Smooth muscle cell (in vitro differentiated cells): ENCODE results near the gene MBD3L3. TPM values are rescaled to one million over a fixed set of nuclear protein-coding genes. Genes with fewer than 3 reads are reported as not detected.

ENCODE experiments used
- DNase-seq: peaks from one replicate; lab custom pipeline; 2025; ENCODE audit not compliant: unreplicated experiment; lab: John Stamatoyannopoulos, UW
- H2AFZ ChIP-seq: fragments of 200-600 bp; sonication (generic); 2 replicates; pipeline ENCODE4 v1.6.0; 2016; ENCODE audit warnings: antibody characterized with exemption, low read depth, mild to moderate bottlenecking
- H3F3A ChIP-seq: fragments of 200-600 bp; sonication (generic); 2 replicates; pipeline ENCODE4 v1.6.0; 2017; ENCODE audit warnings: antibody characterized with exemption, low read depth
- H3K27ac ChIP-seq: fragments of 200-600 bp; sonication (generic); 2 replicates; pipeline ENCODE4 v1.5.1; 2016; ENCODE audit warnings: low read depth, mild to moderate bottlenecking
- H3K27me3 ChIP-seq: fragments of 200-600 bp; sonication (generic); 2 replicates; pipeline ENCODE4 v1.6.1; 2016; ENCODE audit warnings: low read depth, mild to moderate bottlenecking
- H3K36me3 ChIP-seq: fragments of 200-600 bp; sonication (generic); 2 replicates; pipeline ENCODE4 v1.5.1; 2016; ENCODE audit warnings: low read depth
- H3K4me1 ChIP-seq: fragments of 200-600 bp; sonication (generic); 2 replicates; pipeline ENCODE4 v1.5.1; 2016; ENCODE audit warnings: low read depth
- H3K4me2 ChIP-seq: fragments of 200-600 bp; sonication (generic); 2 replicates; pipeline ENCODE4 v1.6.0; 2016; ENCODE audit warnings: mild to moderate bottlenecking
- H3K4me3 ChIP-seq: fragments of 200-600 bp; sonication (generic); 2 replicates; pipeline ENCODE4 v1.5.1; 2016; ENCODE audit warnings: mild to moderate bottlenecking
- H3K79me2 ChIP-seq: fragments of 200-600 bp; sonication (generic); 2 replicates; pipeline ENCODE4 v1.6.0; 2016; ENCODE audit warnings: low read depth, mild to moderate bottlenecking
- H3K9ac ChIP-seq: fragments of 200-600 bp; sonication (generic); 2 replicates; pipeline ENCODE4 v1.6.0; 2016; ENCODE audit warnings: low read depth
- H3K9me3 ChIP-seq: fragments of 200-600 bp; sonication (generic); replicated peaks from 2 replicates; pipeline ENCODE4 v1.5.1; 2016; ENCODE audit warnings: low read depth
- H4K20me1 ChIP-seq: fragments of 200-600 bp; sonication (generic); 2 replicates; pipeline ENCODE4 v1.6.0; 2016; ENCODE audit warnings: low read depth
- WGBS: methylation state at CpG from one replicate; pipeline ENCODE4 v1.1.7; 2016; ENCODE audit warnings: low lambda C conversion rate; 5-methylcytosine and 5-hydroxymethylcytosine counted together
- polyA plus RNA-seq: library from polyadenylated mRNA; unstranded; fragments of >200 nt; fragmentation: Nextera tagmentation; extraction: Ambion mirVana; gene quantifications from 2 replicates; pipeline ENCODE4 v1.2.1, GENCODE V29; 2016
- total RNA-seq: library from RNA; depleted of rRNA; stranded (reverse); fragments of >200 nt; gene quantifications from 2 replicates; pipeline ENCODE4 v1.2.3, GENCODE V29; 2014
- TF ChIP-seq, protein P1 (sequence below): fragments of 200-600 bp; sonication (generic); IDR thresholded peaks from 2 replicates; pipeline ENCODE4 v1.5.1; 2017; ENCODE audit warnings: borderline replicate concordance, mild to moderate bottlenecking, antibody characterized with exemption; ENCODE audit not compliant: insufficient read depth, poor library complexity, severe bottlenecking

Gene MBD3L3
- total and polyA plus RNA-seq, 2 experiments from 2014 or later: not detected

DNA sequence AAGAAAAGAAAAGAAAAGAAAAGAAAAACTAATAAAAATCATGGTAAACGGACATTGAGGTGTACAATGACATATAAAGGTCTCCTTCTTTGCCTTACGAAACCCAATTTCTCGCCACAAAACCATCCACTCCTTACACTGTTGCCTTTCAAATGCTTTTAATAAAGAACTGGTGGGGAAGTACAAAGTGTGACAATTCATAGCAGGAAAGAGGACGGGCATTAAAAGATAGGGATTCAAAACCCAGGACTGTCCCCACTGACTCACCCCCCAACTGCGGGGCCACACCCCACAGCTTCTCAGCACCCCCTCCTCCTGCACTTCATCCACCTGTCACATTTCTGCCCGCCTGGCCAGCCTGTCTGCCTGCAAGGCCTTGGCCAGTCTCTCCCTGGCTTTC is 39.6 kb downstream of the MBD3L3 start:
- TF ChIP-seq, protein P1, sequence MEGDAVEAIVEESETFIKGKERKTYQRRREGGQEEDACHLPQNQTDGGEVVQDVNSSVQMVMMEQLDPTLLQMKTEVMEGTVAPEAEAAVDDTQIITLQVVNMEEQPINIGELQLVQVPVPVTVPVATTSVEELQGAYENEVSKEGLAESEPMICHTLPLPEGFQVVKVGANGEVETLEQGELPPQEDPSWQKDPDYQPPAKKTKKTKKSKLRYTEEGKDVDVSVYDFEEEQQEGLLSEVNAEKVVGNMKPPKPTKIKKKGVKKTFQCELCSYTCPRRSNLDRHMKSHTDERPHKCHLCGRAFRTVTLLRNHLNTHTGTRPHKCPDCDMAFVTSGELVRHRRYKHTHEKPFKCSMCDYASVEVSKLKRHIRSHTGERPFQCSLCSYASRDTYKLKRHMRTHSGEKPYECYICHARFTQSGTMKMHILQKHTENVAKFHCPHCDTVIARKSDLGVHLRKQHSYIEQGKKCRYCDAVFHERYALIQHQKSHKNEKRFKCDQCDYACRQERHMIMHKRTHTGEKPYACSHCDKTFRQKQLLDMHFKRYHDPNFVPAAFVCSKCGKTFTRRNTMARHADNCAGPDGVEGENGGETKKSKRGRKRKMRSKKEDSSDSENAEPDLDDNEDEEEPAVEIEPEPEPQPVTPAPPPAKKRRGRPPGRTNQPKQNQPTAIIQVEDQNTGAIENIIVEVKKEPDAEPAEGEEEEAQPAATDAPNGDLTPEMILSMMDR: no peak
- DNase-seq: no peak
- Histone ChIP-seq H3K4me2 (no peak overlapping the region), H3F3A (no peaks in the 10 kb centered on the region), H3K9me3 (no peaks in the 10 kb centered on the region), H3K9ac (no peak overlapping the region), H3K27ac (no peak overlapping the region), H3K79me2 (no peaks in the 10 kb centered on the region), H3K4me1 (no peaks in the 10 kb centered on the region), H3K4me3 (no peak overlapping the region), H2AFZ (no peak overlapping the region), H4K20me1 (no peaks in the 10 kb centered on the region), H3K36me3 (no peaks in the 10 kb centered on the region), H3K27me3 (no peaks in the 10 kb centered on the region)
- 83% methylated on average over 6 of the region's 6 CpGs for WGBS

DNA sequence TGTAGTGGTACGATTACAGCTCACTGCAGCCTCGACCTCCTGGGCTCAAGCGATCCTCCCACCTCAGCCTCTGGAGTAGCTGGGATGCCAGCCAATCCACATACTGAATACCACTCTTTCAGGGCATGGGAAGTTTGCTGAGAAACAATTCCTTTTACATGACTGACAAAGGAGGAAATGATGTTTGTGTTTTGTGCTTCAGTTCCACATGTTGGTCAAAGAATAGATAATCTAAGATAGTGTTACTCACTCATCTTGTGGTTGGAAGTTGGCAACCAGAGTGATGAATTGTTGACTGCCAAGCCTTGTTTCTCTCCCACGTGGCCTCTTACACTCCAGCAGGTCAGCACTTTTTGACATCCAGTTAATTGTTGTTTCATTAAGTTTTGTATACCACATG is 44.8 kb downstream of the MBD3L3 start:
- Histone ChIP-seq H3K27ac (no peak overlapping the region), H3K4me1 (no peaks in the 10 kb centered on the region), H3K4me3 (no peak overlapping the region), H3K9me3 (no peaks in the 10 kb centered on the region), H3F3A (no peaks in the 10 kb centered on the region), H3K79me2 (no peaks in the 10 kb centered on the region), H2AFZ (no peak overlapping the region), H3K4me2 (no peak overlapping the region), H3K27me3 (no peaks in the 10 kb centered on the region), H4K20me1 (no peaks in the 10 kb centered on the region), H3K9ac (no peak overlapping the region), H3K36me3 (no peaks in the 10 kb centered on the region)
- TF ChIP-seq, protein P1: no peak
- no peak for DNase-seq
- WGBS: 61% methylated on average over 4 of the region's 4 CpGs

DNA sequence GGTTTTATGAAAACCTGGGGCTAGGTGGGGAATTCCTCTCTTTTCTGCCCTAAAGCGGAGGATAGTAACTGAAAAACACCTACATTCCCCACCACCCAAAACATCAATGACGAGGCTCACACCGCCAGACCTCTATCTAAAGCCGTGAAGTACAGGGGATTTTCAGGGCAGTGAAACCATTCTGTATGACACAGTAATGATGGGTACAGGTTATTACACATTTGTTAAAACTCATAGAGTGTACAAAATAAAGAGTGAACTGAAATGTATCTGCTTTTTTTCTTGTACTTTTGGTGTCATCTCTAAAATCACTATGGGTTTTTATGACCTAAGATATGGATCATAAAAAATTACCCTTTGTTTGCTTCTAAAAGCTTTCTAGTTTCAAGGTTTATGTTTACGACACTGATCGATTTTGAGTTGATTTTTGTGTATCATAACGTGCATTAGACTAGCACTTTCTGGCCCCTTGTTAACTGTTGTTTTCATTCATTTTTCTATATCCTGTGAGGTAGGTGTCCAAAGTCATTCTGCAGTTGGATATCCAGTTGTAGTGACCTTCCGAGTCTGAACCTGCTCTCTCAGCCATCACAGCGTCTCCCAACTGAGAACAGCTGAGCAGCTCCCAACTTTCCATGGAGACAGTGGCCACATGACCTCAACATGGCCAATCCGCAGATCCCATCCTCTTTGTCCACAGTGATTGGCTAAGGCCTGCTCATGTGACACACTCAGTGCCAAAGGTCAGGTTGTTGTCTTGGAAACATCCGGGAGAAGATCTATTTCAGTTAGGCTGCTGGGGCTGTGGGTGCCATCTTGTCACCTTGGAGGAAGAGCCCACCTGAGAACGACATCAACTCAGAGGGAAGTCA is 47.5 kb downstream of the MBD3L3 start:
- no peaks in the 10 kb centered on the region for H3K27me3 ChIP-seq
- no peaks in the 10 kb centered on the region for H3K79me2 ChIP-seq
- H2AFZ ChIP-seq: no peak overlapping the region
- H4K20me1 ChIP-seq: no peaks in the 10 kb centered on the region
- TF ChIP-seq, protein P1: no peak
- H3K36me3 ChIP-seq: no peaks in the 10 kb centered on the region
- no peaks in the 10 kb centered on the region for H3K4me1 ChIP-seq
- H3K9me3 ChIP-seq: no peaks in the 10 kb centered on the region
- WGBS: 84% methylated on average over 12 of the region's 12 CpGs
- H3K4me3 ChIP-seq: no peak overlapping the region
- H3K4me2 ChIP-seq: no peak overlapping the region
- H3K27ac ChIP-seq: no peak overlapping the region
- no peaks in the 10 kb centered on the region for H3F3A ChIP-seq
- no peak for DNase-seq
- no peak overlapping the region for H3K9ac ChIP-seq

DNA sequence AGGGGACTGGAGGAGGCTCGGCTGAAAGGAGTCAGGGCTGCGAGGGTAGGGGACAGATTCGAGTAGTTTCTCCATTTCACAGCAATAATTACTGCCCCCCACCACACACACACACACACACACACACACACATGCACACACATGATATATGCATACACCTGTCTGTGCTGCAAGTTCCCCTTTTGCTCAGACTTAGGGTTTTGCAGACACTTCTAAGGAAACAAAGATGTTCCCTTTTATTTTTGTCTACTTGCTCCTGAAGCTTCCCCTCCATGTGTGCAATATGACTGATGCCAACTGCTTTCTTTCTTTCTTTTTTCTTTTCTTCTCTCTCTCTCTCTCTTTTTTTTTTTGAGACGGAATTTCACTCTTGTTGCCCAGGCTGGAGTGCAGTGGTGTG is 50.6 kb downstream of the MBD3L3 start:
- Histone ChIP-seq H3K4me1 (no peaks in the 10 kb centered on the region), H3K4me2 (no peak overlapping the region), H4K20me1 (no peaks in the 10 kb centered on the region), H3F3A (no peaks in the 10 kb centered on the region), H3K4me3 (no peak overlapping the region), H3K27ac (no peak overlapping the region), H3K36me3 (no peaks in the 10 kb centered on the region), H3K9ac (no peak overlapping the region), H3K27me3 (no peaks in the 10 kb centered on the region), H2AFZ (no peak overlapping the region), H3K79me2 (no peaks in the 10 kb centered on the region), H3K9me3 (no peaks in the 10 kb centered on the region)
- TF ChIP-seq, protein P1: no peak
- 71% methylated on average over 4 of the region's 4 CpGs for WGBS
- no peak for DNase-seq
